Fibroblast of lung (primary cell): ENCODE data around the gene MLF2.

Experiments used
- CTCF ChIP-seq, 2 donors: IDR thresholded peaks in 1 of 2; conservative IDR thresholded peaks in 1 of 2; 1 replicate in 1 of 2; 2 replicates in 1 of 2; pipeline ENCODE4 v1.5.1; 2011 to 2012; ENCODE audit warnings: low read length in 2 of 2, control low read depth in 1 of 2, inconsistent platforms in 1 of 2, low read depth in 1 of 2, mild to moderate bottlenecking in 1 of 2
- EZH2 ChIP-seq: IDR thresholded peaks from 2 replicates; pipeline ENCODE4 v1.5.1; 2012; ENCODE audit warnings: low read length, control low read depth, mild to moderate bottlenecking; ENCODE audit errors: missing control alignments

- TF ChIP-seq CTCF (conservative IDR thresholded peaks at IDR 0.05 in 1 of 2, IDR thresholded peaks at IDR 0.05 in 1 of 2; ENCODE audit: low read depth in 1 of 2, low read length in 2 of 2) (no peak), EZH2 (no peak)
Measured at GRCh38 chr12:6700646-6701051, 52.3 kb downstream of the MLF2 start, which contains the start of gene PIANP.
